ENCODE results near the gene RHBDF2. TPM values are rescaled to one million over a fixed set of nuclear protein-coding genes. Genes with fewer than 3 reads are reported as not detected.

RHBDF2 gene
- 9.9 TPM for total RNA-seq

GRCh38 chr17:76501018-76501826 lies at the start of gene RHBDF2:
TSS of gene RHBDF2 (minus strand) at chr17:76501423. CDS start at chr17:76481524, 19,899 bp downstream.
- DNase-seq, result no peak

- DNase-seq, result no peak
Measured at GRCh38 chr17:76549539-76549938, 48.3 kb upstream of the RHBDF2 start.

- no peak for DNase-seq
Measured at GRCh38 chr17:76549215-76549518, 47.9 kb upstream of the RHBDF2 start.

GRCh38 chr17:76548378-76549214 lies 47.4 kb upstream of the RHBDF2 start:
- DNase-seq, result no peak

- DNase-seq, result no peak
Measured at GRCh38 chr17:76547642-76548202, 46.5 kb upstream of the RHBDF2 start.

GRCh38 chr17:76547183-76547641 lies 46.0 kb upstream of the RHBDF2 start:
- peak; percentile 54 for DNase-seq

GRCh38 chr17:76546556-76547182 lies 45.4 kb upstream of the RHBDF2 start:
- peak; percentile 26 for DNase-seq

- DNase-seq, result no peak
Measured at GRCh38 chr17:76545918-76546555, 44.8 kb upstream of the RHBDF2 start.

GRCh38 chr17:76544546-76545365 lies 43.5 kb upstream of the RHBDF2 start:
- DNase-seq, result no peak

GRCh38 chr17:76543826-76544545 lies 42.8 kb upstream of the RHBDF2 start:
- no peak for DNase-seq

- no peak for DNase-seq
Measured at GRCh38 chr17:76543482-76543825, 42.2 kb upstream of the RHBDF2 start.

- DNase-seq, result no peak
Measured at GRCh38 chr17:76542984-76543383, 41.8 kb upstream of the RHBDF2 start.

- DNase-seq, result no peak
Measured at GRCh38 chr17:76542566-76542971, 41.3 kb upstream of the RHBDF2 start.

- DNase-seq, result no peak
Measured at GRCh38 chr17:76541739-76542454, 40.7 kb upstream of the RHBDF2 start.

GRCh38 chr17:76540381-76541300 lies 39.4 kb upstream of the RHBDF2 start:
- peak; percentile 94 for DNase-seq

GRCh38 chr17:76539631-76540271 lies 38.5 kb upstream of the RHBDF2 start, which contains the start of gene PRCD:
TSS of gene PRCD (plus strand) at chr17:76540044. CDS start at chr17:76540142, 98 bp downstream.
- DNase-seq, result no peak

GRCh38 chr17:76538941-76539570 lies 37.8 kb upstream of the RHBDF2 start:
- no peak for DNase-seq

All from skin of body (tissue), 2 donors.